ENCODE data around the gene PLXNA2. TPM values are rescaled to one million over a fixed set of nuclear protein-coding genes. Genes with fewer than 3 reads are reported as not detected.
A peak's percentile ranks its signal among the peaks of the same experiment; 100 is the strongest.

Gene PLXNA2
- total RNA-seq, 4 donors from 2014 or later: 19.8 to 41.6 (median 27.9) TPM

GRCh38 chr1:208248991-208249696, 5.0 kb upstream of the PLXNA2 start:
- Histone ChIP-seq H3K27me3 (no peaks in the 10 kb centered on the region), H3K4me1 (peaks cover 10 to 34% (median 16%) of the 10 kb centered on the region in 4 donors), H3K36me3 (no peaks in the 10 kb centered on the region), H3K27ac (replicated peaks in 1 of 4) (no peak overlapping the region), H3K9me3 (no peaks in the 10 kb centered on the region), H3K4me3 (no peak overlapping the region)
- TF ChIP-seq POLR2AphosphoS5 (IDR thresholded peaks at IDR 0.05): no peak
- no peak for TF ChIP-seq EP300 (IDR thresholded peaks at IDR 0.05)
- TF ChIP-seq POLR2A (IDR thresholded peaks at IDR 0.05; ENCODE audit: low read depth): no peak
- TF ChIP-seq CTCF (IDR thresholded peaks at IDR 0.05): no peak
- no peak for DNase-seq (ENCODE audit: extremely low spot score)
- WGBS: 95% methylated on average over 3 of the region's 5 CpGs
- intact Hi-C loops (cut with DNase I): no loop called here

DNA sequence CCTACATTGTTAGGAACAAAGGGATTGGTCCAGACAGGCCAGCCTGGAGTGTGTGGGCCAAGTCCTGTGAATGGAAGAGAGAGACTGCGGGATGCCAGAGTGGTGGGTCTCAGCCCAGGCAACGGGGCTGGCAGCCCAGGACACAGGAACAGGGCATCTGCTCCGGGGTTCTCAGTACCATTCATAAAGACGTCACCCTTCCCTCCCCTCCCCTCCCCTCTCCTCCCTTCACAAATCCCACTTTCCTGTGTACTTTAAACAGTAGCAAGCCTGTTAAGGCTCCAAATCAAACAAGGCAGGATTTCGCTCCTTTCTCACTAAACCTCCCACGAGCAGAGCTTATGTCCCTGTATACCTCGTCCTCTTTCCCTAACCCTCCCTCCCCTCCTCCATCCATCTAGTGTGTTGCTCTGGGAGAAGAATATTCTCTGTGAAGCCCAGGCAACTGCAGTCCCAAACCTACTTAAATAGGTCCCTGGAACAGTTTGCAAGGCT, 4.2 kb upstream of the PLXNA2 start:
- TF ChIP-seq EP300 (IDR thresholded peaks at IDR 0.05): no peak
- no peak for TF ChIP-seq POLR2A (IDR thresholded peaks at IDR 0.05; ENCODE audit: low read depth)
- TF ChIP-seq POLR2AphosphoS5 (IDR thresholded peaks at IDR 0.05): no peak
- H3K4me1 ChIP-seq: peaks cover 10 to 34% (median 16%) of the 10 kb centered on the region in 4 donors
- DNase-seq (ENCODE audit: extremely low spot score): no peak
- H3K36me3 ChIP-seq: no peaks in the 10 kb centered on the region
- no peak overlapping the region for H3K27ac ChIP-seq (replicated peaks in 1 of 4)
- H3K27me3 ChIP-seq: no peaks in the 10 kb centered on the region
- WGBS: 68% methylated on average over 7 of the region's 7 CpGs
- no peaks in the 10 kb centered on the region for H3K9me3 ChIP-seq
- no peak overlapping the region for H3K4me3 ChIP-seq
- intact Hi-C loops (cut with DNase I): no loop called here

GRCh38 chr1:208247696-208248095, 3.5 kb upstream of the PLXNA2 start:
- 85% methylated on average over 3 of the region's 5 CpGs for WGBS
- Histone ChIP-seq H3K27me3 (no peaks in the 10 kb centered on the region), H3K36me3 (no peaks in the 10 kb centered on the region), H3K9me3 (no peaks in the 10 kb centered on the region), H3K4me3 (no peak overlapping the region), H3K27ac (replicated peaks in 1 of 4) (no peak overlapping the region), H3K4me1 (peaks cover 12 to 31% (median 20%) of the 10 kb centered on the region in 4 donors)
- DNase-seq (ENCODE audit: extremely low spot score): no peak
- no peak for TF ChIP-seq POLR2AphosphoS5 (IDR thresholded peaks at IDR 0.05)
- intact Hi-C loops (cut with DNase I): no loop called here

- H3K4me3 ChIP-seq: peak overlapping the region; percentile 72 to 98 (median 88)
- no peaks in the 10 kb centered on the region for H3K36me3 ChIP-seq
- H3K27ac ChIP-seq (replicated peaks in 1 of 4): peak overlapping the region; percentile 87 to 94 (median 92)
- peaks cover 21 to 45% (median 40%) of the 10 kb centered on the region in 4 donors for H3K4me1 ChIP-seq
- intact Hi-C loops (cut with DNase I): loop anchor here (2.0 kb wide), 2 partner anchors 112 to 224 kb away; no protein-coding TSS in a partner anchor
- TF ChIP-seq POLR2A (IDR thresholded peaks at IDR 0.05; ENCODE audit: low read depth): peak; percentile 6
- peak; percentile 74 to 76 for TF ChIP-seq POLR2AphosphoS5 (IDR thresholded peaks at IDR 0.05)
- TF ChIP-seq CTCF (IDR thresholded peaks at IDR 0.05): peak; percentile 85 to 91 (median 87)
- TF ChIP-seq EP300 (IDR thresholded peaks at IDR 0.05): no peak
- H3K9me3 ChIP-seq: no peaks in the 10 kb centered on the region
- 8% methylated on average over 22 of the region's 22 CpGs for WGBS
- H3K27me3 ChIP-seq: no peaks in the 10 kb centered on the region
- DNase-seq (ENCODE audit: extremely low spot score): peak; percentile 97
These were observed 1.1 kb upstream of the PLXNA2 start for GRCh38 chr1:208245185-208245705.

GRCh38 chr1:208243527-208243966, 637 bp downstream of the PLXNA2 start:
- peak overlapping the region; percentile 87 to 94 (median 92) for H3K27ac ChIP-seq (replicated peaks in 1 of 4)
- H3K36me3 ChIP-seq: no peaks in the 10 kb centered on the region
- no peak for DNase-seq (ENCODE audit: extremely low spot score)
- no peaks in the 10 kb centered on the region for H3K9me3 ChIP-seq
- H3K27me3 ChIP-seq: no peaks in the 10 kb centered on the region
- peaks cover 29 to 60% (median 57%) of the 10 kb centered on the region in 4 donors for H3K4me1 ChIP-seq
- intact Hi-C loops (cut with DNase I): loop anchor here (5.0 kb wide), 1 partner anchor 161 kb away; no protein-coding TSS in a partner anchor
- TF ChIP-seq CTCF (IDR thresholded peaks at IDR 0.05) (peak in 1 of 3 experiments; percentile 9), EP300 (IDR thresholded peaks at IDR 0.05) (no peak)
- WGBS: 0% methylated on average over 6 of the region's 54 CpGs
- peak overlapping the region; percentile 72 to 98 (median 88) for H3K4me3 ChIP-seq
